ENCODE measurements around the gene CERS1. TPM values are rescaled to one million over a fixed set of nuclear protein-coding genes. Genes with fewer than 3 reads are reported as not detected.

CERS1 gene
- total RNA-seq, 2 experiments from 2014 or later, result not detected

DNA sequence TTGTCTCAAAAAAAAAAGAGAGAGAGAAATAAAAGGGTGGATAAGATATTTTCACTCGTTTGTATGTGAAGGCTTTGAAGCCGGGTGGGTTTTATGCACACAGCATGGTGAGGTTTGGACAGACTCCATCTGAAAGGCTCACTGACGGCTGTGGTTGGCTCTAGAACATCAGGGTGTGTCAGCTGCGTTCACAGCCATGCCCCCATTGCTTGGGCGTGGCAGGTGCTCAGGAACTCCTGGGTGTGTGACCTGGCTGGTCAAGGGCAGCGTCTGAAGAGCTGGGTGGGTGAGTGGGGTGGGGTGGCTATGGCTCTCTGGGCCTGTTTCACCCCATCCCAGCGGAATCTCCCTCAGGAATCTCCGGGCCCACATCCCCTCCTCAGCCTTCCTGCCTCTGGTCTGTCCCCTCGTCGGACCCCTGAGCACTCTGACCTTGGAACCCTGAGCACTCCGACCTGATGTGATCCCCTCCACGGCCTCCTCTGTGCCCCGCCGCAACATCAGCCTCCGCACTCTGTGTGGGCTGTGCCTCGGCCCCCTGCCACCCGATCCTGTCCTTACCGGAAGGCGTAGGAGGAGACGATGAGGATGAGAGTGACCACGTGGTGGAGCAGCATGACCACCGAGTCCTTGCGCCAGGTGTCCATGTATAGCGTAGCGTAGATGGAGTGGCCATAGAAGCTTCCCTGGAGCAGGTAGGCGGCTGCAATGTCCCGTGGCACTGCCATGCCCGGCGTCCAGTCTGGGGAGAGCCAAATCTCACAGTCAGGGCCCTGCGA, 12.2 kb downstream of the CERS1 start:
- Mint-ChIP-seq H3K36me3 (no peaks in the 10 kb centered on the region), H3K4me3 (no peak overlapping the region), H3K4me1 (peaks cover 2% of the 10 kb centered on the region), H3K27me3 (no peaks in the 10 kb centered on the region), H3K9me3 (no peaks in the 10 kb centered on the region), H3K27ac (no peak overlapping the region)
- DNase-seq, result no peak
- POLR2A ChIA-PET, result no interaction called here
- no peak for ATAC-seq (ENCODE audit: low read depth)

DNA sequence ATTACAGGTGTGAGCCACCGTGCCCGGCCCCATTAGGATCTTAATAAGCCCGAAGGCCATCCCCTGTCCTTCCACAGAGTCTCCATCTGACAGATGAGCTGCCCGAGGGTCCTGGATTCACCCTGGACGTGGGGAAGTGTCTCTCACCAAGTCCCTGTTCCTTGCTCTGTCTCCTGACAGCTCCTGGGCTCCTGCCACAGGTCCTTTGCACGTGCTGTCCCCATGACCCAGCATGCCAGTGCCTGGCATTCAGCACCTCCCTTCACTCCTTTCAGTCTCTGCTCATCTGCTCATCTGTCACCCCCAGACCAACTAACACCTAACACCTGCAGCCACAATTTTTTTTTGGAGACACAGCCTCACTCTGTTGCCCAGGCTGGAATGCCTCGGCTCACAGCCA, 14.5 kb downstream of the CERS1 start:
- H3K27ac Mint-ChIP-seq, result no peak overlapping the region

DNA sequence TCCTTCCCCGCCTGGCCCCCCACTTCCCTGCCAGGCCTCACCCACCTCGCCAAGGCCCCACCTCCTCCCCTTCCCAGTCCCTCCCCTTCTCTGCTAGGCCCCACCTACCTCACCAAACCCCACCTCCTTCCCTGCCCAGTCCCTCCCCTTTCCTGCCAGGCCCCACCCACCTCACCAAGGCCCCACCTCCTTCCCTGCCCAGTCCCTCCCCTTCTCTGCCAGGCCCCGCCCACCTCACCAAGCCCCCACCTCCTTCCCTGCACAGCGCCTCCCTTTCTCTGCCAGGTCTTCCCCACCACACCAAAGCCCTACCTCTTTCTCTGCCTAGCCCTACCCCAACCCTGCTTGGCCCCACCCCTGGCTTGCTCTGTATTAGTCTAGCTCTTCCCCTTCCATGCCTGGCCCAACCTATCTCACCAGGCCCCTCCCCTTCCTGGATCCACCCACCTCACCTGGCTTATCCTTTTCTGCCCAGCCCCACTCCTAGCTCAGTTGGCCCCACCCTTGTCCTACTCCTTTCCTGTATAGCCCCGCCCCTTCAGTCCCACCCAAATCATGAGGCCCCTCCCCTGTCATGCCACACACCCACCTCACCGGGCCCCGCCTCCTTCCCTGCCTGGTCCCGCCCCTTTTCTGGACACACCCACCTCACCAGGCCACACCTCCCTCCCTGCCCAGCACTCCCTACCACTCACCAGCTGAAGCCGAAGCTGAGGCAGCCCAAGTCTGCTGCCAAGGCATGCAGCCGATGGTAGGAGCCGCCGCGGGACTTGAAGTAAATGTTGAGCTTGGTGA, 16.2 kb downstream of the CERS1 start:
- POLR2A ChIA-PET, result no interaction called here
- Mint-ChIP-seq H3K36me3 (no peaks in the 10 kb centered on the region), H3K27ac (no peak overlapping the region), H3K27me3 (no peaks in the 10 kb centered on the region), H3K4me1 (peaks cover 2% of the 10 kb centered on the region), H3K9me3 (no peaks in the 10 kb centered on the region), H3K4me3 (no peak overlapping the region)
- ATAC-seq (ENCODE audit: low read depth) (peak; percentile 61), DNase-seq (no peak)

More for the DNA sequence above, 14.5 kb downstream of the CERS1 start:
- H3K4me3 Mint-ChIP-seq, result no peak overlapping the region
- no peaks in the 10 kb centered on the region for H3K27me3 Mint-ChIP-seq
- no peaks in the 10 kb centered on the region for H3K9me3 Mint-ChIP-seq
- H3K4me1 Mint-ChIP-seq, result peaks cover 2% of the 10 kb centered on the region
- POLR2A ChIA-PET, result no interaction called here
- ATAC-seq (ENCODE audit: low read depth) (no peak), DNase-seq (no peak)
- H3K36me3 Mint-ChIP-seq, result no peaks in the 10 kb centered on the region

DNA sequence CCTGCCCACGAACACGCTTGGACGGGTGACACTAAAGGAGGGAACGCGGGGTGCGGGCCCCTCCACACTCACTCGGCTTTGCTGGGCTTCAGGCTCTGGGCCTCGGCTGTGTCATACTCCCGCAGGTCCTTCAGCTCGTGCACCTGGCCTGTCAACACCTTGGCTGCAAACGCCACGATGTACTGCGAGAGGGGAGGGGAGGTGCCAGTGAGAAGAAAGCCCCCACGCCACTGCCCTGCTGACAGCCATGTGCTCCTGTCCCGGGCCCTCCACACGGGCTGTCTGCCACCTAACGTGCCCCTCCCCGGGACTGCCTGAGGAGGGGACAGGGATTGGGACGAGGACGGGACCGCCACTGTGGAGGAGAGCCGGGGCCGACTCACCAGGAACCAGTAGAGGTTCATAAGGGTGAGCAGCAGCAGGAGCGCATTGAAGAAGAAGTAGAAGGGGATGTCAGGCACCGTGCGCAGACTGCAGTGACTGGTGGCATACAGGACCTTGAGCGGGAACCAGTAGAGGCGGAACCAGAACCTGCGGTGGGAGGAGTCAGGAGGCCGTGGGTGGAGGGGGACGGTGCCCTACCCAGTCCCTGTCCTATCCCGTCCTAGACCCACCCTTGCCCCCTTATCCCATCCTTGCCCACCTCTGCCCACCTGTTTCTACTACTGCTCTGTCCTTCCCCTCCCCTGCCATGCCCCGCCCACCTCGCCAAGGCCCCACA, 16.9 kb downstream of the CERS1 start:
- DNase-seq (no peak), ATAC-seq (ENCODE audit: low read depth) (no peak)
- POLR2A ChIA-PET, result no interaction called here
- Mint-ChIP-seq H3K27me3 (no peaks in the 10 kb centered on the region), H3K4me3 (no peak overlapping the region), H3K27ac (no peak overlapping the region), H3K36me3 (no peaks in the 10 kb centered on the region), H3K9me3 (no peaks in the 10 kb centered on the region), H3K4me1 (peaks cover 2% of the 10 kb centered on the region)

DNA sequence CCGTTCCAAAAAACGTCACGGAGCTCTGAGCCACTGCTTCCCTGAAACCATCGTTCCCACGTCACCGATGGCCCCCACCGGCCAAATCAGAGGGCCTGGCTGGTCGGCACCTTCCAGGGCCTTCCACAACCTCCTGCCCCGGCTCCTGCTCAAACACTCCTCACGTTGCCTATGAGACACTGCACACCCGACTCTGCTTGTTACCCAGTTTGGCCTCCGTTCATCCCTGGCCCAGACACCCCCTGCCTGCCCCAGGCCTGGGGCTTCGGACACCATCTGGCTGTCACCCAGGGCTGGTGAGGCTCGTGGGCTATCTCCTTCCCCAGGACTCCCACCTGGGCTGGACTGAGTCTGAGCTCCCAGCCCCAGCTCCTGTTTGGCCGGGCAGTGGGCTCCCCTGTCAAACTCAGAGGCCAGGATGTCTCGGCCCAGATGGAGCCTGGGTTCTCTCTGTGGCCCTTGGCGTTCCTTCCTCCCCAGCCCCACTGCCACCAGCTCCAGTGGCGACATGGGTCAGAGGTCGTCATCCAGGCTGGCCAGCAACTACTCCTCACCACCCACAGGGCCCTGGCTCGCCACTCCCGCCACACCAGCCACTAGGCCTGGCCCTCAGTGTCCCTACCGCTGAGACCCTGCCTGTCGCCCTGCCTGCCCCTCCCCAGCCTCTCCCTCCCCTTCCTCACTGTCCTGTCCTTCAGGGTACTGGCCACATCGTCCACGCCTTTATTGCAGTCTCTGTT, 17.7 kb downstream of the CERS1 start:
- Mint-ChIP-seq H3K27me3 (no peaks in the 10 kb centered on the region), H3K4me1 (peaks cover 2% of the 10 kb centered on the region), H3K36me3 (no peaks in the 10 kb centered on the region), H3K27ac (no peak overlapping the region), H3K4me3 (no peak overlapping the region), H3K9me3 (no peaks in the 10 kb centered on the region)
- ATAC-seq (ENCODE audit: low read depth), result no peak
- POLR2A ChIA-PET, result interaction anchor here (0.6 kb wide), 1 partner anchor 218 kb away, joined by 3 read pairs; no protein-coding TSS in a partner anchor
- no peak for DNase-seq

DNA sequence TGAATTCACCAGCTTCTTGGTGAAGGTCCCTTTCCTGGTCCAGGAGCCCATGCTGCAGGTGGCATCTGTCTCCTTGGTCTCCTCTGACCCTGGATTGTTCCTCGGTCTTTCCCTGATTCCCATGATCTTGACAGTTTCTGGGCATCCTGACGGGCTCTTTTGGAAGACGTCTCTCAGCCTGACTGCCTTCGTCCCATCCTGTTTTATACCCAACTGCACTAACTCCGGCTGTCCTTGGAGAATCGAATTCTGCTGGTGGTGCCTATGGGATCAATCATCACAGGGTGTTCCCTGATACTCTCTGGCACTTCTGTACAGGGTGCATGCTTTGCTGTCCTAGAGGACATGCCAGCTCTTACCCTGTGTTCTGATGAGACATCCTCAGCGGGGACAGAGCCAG, 19.1 kb downstream of the CERS1 start:
- no peak for DNase-seq
- Mint-ChIP-seq H3K4me3 (no peak overlapping the region), H3K36me3 (no peaks in the 10 kb centered on the region), H3K27ac (no peak overlapping the region), H3K27me3 (no peaks in the 10 kb centered on the region), H3K4me1 (peaks cover 2% of the 10 kb centered on the region), H3K9me3 (no peaks in the 10 kb centered on the region)
- ATAC-seq (ENCODE audit: low read depth), result no peak
- POLR2A ChIA-PET, result interaction anchor here (0.6 kb wide), 1 partner anchor 317 kb away, joined by 3 read pairs; no protein-coding TSS in a partner anchor

DNA sequence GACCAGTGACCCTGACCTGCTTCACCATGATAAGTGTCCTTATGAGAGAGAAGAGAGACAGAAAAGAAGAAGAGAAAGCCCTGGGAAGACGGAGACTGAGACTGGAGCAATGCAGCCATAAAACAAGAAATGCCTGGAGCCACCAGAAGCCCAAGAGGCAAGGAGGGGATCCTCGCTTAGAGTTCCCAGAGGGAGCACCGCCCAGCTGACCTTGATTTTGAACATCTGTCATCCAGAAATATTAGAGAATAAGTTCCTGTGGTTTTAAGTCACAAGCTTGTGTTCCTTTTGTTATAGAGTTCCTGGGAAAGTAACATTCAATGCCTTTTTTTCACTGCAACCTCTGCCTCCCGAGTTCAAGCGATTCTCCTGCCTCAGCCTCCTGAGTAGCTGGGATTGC, 20.2 kb downstream of the CERS1 start:
- no peak overlapping the region for H3K27ac Mint-ChIP-seq
- no peaks in the 10 kb centered on the region for H3K9me3 Mint-ChIP-seq
- H3K4me3 Mint-ChIP-seq, result no peak overlapping the region
- peaks cover 4% of the 10 kb centered on the region for H3K4me1 Mint-ChIP-seq
- H3K36me3 Mint-ChIP-seq, result peaks cover 3% of the 10 kb centered on the region
- ATAC-seq (ENCODE audit: low read depth) (no peak), DNase-seq (no peak)
- H3K27me3 Mint-ChIP-seq, result peaks cover 3% of the 10 kb centered on the region
- POLR2A ChIA-PET, result no interaction called here

DNA sequence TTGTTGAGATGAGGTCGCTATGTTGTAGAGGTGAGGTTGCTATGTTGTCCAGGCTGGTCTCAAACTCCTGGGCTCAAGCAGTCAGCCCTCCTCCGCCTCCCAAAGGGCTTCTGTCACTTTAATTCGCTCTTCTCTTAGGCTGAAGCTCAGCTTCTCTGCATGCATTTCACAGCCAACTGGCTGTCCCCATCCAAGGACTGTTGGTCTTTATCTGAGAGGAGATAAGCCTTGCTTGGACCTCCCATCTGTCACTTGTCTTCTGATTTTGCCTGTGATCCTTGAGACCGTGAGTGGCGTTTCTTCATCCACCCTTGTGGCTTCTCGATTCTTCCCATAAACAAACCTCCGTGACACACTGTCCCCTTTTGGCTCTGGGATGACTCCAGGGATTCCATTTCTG, 24.4 kb downstream of the CERS1 start:
- peaks cover 3% of the 10 kb centered on the region for H3K4me1 Mint-ChIP-seq
- POLR2A ChIA-PET, result no interaction called here
- no peak overlapping the region for H3K27ac Mint-ChIP-seq
- no peak overlapping the region for H3K4me3 Mint-ChIP-seq
- peaks cover 3% of the 10 kb centered on the region for H3K27me3 Mint-ChIP-seq
- ATAC-seq (ENCODE audit: low read depth) (no peak), DNase-seq (no peak)
- H3K36me3 Mint-ChIP-seq, result peaks cover 11% of the 10 kb centered on the region
- no peaks in the 10 kb centered on the region for H3K9me3 Mint-ChIP-seq

DNA sequence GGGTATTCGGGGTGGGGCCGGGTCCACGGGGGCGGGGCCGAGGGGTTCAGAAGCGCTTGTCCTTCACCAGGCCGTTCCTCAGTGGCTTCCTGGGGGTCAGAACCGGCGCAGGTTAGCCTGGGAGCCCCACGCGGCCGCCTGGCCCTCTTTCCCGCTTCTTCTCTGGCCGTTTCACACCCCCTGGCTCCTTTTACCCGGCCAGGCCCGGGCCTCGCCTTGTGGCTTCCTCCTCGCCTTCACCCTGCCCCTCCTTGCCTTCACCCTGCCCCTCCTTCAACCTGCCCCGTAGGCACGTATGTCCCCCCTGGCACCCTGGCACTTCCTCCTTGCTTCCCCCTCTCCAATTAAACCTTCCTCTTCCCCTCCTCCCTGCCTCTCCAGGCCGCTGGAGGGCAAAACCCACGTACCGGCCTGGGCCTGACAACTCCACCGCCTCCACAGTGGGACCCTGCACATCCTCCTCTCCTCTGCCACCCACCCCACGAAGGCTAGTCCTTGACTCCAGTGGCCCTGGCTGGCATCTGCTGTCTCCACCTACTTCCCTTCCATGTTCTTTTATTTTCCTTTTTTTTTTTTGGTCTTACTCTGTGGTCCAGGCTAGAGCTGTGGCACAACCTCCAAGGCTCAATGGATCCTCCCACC, 25.3 kb downstream of the CERS1 start:
- no peak for ATAC-seq (ENCODE audit: low read depth)
- peaks cover 12% of the 10 kb centered on the region for H3K36me3 Mint-ChIP-seq
- DNase-seq, result no peak

DNA sequence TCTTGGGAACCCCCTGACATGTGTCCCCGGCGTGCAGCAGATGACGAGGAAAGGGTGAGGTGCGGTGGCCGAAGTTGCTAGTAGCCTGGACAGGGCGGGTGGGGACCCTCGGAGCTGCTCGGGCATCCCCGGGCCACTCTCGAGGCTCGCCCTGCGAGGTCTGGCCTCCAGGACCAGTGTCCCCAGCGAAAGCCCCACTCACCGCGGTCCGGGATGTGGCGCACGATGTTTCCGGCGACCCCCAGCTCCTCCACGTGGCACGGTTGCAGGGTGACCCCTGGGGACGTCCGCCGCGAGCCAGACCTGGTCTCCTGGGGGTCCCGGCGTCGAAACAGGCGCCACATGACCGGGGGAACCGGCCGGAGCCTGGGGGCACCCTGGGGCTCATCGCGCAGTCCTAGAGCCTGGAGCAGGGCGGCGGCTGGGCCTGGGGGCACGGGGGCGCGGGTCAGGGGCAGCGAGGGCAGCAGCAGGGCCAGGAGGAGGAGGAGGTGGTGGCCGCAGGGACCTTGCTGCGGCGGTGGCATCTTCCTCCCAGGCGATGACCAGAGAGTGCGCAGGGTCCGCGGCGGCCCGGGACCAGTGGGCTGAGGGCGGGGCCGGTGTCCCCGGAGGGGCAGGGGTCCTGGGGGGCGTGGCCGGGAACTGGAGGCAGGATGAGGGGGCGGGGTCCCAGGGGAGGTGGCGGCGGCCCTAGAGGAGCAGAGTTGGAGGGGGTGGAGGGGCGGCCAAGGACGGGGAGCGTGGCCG, 26.0 kb downstream of the CERS1 start:
- Mint-ChIP-seq H3K4me1 (peaks cover 3% of the 10 kb centered on the region), H3K9me3 (no peaks in the 10 kb centered on the region), H3K27me3 (peaks cover 3% of the 10 kb centered on the region), H3K4me3 (no peak overlapping the region), H3K36me3 (peaks cover 12% of the 10 kb centered on the region), H3K27ac (no peak overlapping the region)
- ATAC-seq (ENCODE audit: low read depth) (no peak), DNase-seq (no peak)
- POLR2A ChIA-PET, result no interaction called here

More for the DNA sequence above, 25.3 kb downstream of the CERS1 start:
- no peaks in the 10 kb centered on the region for H3K9me3 Mint-ChIP-seq
- no peak overlapping the region for H3K27ac Mint-ChIP-seq
- no peak overlapping the region for H3K4me3 Mint-ChIP-seq
- POLR2A ChIA-PET, result no interaction called here
- H3K4me1 Mint-ChIP-seq, result peaks cover 3% of the 10 kb centered on the region
- H3K27me3 Mint-ChIP-seq, result peaks cover 3% of the 10 kb centered on the region

DNA sequence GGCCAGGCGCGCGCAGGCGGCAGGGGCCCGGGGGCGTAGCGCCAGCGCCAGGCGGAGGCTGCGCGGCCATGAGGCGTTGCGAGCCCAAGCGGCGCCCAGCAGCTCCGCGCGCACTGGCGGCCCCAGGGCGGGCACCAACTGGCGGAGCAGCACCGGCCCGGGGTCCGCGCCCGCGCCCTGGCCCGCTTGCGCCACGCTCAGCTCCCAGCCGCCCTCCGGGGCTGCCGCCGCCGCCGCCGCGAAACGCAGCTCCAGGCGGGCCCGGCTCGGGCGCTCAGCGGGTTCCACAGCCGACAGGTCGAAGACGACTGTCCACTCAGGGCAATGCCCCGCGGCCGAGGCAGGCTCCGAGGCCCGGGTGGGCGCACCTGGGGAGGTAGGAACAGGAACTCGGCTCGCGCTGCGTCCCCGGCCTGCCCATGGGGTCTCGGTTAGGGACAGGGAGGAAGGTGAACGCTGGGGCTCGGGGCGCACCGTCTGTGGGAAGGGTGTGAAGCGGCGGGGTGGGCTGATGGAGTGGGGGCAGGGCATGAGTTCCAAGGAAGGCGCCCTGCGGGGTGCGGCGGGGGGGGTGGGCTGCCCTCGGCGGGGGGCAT, 26.8 kb downstream of the CERS1 start:
- Mint-ChIP-seq H3K4me3 (no peak overlapping the region), H3K9me3 (no peaks in the 10 kb centered on the region), H3K36me3 (peaks cover 14% of the 10 kb centered on the region), H3K4me1 (peaks cover 3% of the 10 kb centered on the region), H3K27ac (no peak overlapping the region), H3K27me3 (peaks cover 3% of the 10 kb centered on the region)
- DNase-seq (no peak), ATAC-seq (ENCODE audit: low read depth) (no peak)
- POLR2A ChIA-PET, result no interaction called here

Measured in activated naive CD8-positive, alpha-beta T cell treated with anti-CD3 and anti-CD28 coated beads, Interleukin-2, amount 10 ng/mL, durations not matched to agents 7 days and 5 days (primary cell).